Subcutaneous adipose tissue (tissue), 4 donors: ENCODE data around the gene TAF11L5. TPM values are rescaled to one million over a fixed set of nuclear protein-coding genes. Genes with fewer than 3 reads are reported as not detected.
"Not testable (repeated sequence)": the region's sequence is repeated elsewhere in the genome, so short reads cannot be mapped to it uniquely, and the experiment has no call there.

Experiments used
- CTCF ChIP-seq: fragments of 450-650 bp; IDR thresholded peaks from one replicate; pipeline ENCODE4 v1.5.1; 2016; ENCODE audit warnings: low read depth, mild to moderate bottlenecking, control low read depth, antibody characterized with exemption, moderate library complexity
- total RNA-seq, 4 donors: library from RNA; depleted of rRNA; stranded (reverse); fragments of >200 nt; gene quantifications; one replicate each; pipeline ENCODE4 v1.1.0, GENCODE V29; 2016

TAF11L5 gene
- not detected for total RNA-seq

GRCh38 chr5:17524935-17525334, at the start of gene TAF11L5:
TAF11L5 (plus strand) TSS chr5:17525235.
- TF ChIP-seq CTCF = not testable (repeated sequence)

- TF ChIP-seq CTCF = no peak
These were observed 48.0 kb upstream of the TAF11L5 start for GRCh38 chr5:17477043-17477442.

DNA sequence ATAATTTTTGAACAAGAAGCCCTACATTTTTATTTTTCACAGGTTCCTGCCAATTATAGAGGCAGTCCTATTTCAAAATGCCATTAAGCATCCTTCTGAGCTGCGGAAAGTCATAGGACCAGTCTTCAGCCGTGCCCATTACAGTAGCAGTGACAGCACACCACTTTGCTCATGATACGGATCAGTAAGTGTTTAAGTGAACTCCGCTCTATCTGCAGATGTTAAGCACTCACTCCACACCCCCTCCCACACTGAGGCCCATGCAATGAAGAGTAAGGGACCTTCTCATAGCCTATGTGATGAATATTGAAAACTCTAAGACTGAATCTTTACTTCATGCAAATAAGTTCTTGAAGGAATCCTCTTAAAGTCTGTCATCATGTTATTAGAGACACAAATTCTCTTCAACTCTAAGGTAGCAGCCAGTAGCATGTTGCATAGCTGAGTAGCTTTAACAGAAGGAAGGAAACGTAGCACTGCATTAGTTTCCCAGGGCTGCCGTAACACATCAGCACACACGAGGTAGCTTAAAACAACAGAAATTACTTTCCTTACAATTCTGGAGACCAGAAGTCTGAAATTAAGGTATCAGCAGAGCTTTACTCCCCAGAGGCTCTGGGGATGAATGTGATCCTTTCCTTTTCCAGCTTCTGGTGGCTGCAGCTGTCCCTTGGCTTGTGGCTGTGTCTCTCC, 47.3 kb upstream of the TAF11L5 start:
- TF ChIP-seq CTCF = no peak

GRCh38 chr5:17481378-17481777, 43.7 kb upstream of the TAF11L5 start:
- no peak for TF ChIP-seq CTCF

DNA sequence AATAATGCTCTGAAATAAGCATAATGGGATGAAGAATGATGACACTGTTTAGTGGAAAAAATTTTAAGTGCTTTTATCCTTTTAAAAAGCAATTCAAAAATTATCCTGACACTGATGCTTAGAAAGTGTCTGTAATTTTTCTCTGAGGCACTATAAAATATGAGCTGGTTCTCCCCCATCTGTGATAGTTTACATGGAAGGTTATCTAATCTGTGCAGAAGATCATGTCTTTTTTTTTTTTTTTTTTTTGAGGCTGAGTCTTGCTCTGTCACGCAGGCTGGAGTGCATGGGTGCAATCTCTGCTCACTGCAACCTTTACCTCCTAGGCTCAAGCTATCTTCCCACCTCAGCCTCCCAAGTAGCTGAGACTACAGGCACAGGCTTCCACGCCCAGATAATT, 42.2 kb upstream of the TAF11L5 start:
- TF ChIP-seq CTCF = no peak

DNA sequence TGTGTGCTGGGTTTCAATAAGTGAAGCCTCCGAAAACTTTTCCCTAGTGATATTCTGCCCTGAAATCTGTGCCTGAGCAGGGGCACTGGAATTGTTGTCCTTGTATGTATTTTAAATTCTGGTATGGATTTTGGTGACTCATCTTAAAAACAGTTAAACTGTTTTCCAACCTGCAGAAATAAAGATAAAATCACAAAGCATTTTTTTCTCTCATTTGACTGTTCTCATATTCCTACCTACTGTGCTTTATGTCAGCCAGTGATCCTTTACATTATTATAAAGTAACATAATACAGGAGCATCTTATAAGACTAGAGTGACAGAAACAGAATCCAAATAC, 37.9 kb upstream of the TAF11L5 start:
- no peak for TF ChIP-seq CTCF

- no peak for TF ChIP-seq CTCF
These were observed 32.3 kb upstream of the TAF11L5 start for GRCh38 chr5:17492770-17493169.
